HT1080 (cell line): ENCODE measurements around the gene ASCC1. TPM values are rescaled to one million over a fixed set of nuclear protein-coding genes. Genes with fewer than 3 reads are reported as not detected.

Experiments
- DNase-seq: peaks from one replicate; pipeline ENCODE4 v3.0.0-alpha.2; 2015; ENCODE audit warnings: low read depth
- total RNA-seq: library from RNA; depleted of rRNA; stranded (reverse); fragments of >200 nt; shearing (Covaris generic); gene quantifications from 2 replicates; pipeline ENCODE4 v1.2.3, GENCODE V29; 2014

Gene ASCC1
- total RNA-seq, 1 experiment from 2014 or later: 24.3 TPM

DNA sequence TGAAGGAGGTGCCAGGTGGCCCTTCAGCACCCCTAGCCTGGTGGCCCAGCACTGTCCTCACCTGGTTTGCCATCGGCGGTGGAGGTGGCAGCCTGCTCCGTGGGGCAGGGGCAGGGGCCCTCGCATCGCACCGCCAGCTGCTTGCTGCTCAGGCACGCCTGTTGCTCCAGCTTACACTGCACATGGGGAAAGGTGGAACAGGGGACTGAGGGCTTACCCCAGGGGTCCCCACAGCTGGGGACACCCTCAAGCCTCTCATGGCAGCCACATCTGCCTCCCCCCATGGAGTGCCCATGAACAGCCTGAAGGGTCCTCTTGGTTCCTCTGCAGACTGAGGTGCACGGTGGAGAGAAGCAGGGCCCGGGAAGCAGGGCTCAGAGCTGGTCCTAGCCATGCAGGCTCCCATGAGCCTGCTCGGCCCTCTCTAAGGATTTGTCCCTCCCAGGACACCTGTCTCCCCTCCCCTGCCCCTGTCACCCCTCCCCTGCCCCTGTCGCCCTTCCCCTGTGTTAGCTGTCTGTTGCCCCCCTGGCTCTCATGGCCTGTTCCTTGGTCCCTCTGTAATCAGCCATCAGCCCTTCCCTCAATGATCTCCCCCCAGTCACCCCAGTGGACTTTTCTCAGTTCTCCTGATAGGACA lies 147.8 kb downstream of the ASCC1 start:
- no peak for DNase-seq

DNA sequence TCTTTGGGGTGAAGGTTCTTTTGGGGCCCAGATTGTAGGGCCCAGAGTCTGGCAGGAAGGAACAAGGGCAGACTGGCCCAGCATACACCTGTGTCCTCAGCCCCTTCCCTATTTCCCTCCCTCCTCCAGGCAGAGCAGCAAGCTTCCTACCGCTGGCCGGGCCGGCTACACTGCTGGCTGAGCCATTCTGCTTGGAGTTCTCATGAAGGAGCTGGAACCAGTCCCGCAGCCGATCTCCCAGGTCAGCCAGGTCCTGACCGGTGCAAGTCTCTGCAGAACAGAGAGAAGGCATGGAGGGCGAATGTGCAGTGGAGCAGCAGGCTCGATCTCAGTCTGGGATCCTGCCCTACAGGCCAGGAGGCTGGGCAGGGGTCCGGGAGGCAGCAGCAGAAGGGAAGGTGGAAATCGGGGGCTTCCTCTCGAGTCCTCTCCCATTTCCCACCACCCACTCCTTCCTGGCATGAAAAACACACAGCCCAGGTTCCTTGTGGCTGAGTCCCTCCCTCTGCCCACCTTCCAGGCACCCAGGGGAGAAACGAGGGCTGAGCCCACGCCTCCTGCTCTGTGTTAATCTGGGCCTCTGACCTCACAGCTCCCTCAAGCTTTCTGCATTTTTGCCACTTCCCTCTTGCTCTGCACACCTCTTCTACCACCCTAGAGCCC lies 148.5 kb downstream of the ASCC1 start:
- no peak for DNase-seq

DNA sequence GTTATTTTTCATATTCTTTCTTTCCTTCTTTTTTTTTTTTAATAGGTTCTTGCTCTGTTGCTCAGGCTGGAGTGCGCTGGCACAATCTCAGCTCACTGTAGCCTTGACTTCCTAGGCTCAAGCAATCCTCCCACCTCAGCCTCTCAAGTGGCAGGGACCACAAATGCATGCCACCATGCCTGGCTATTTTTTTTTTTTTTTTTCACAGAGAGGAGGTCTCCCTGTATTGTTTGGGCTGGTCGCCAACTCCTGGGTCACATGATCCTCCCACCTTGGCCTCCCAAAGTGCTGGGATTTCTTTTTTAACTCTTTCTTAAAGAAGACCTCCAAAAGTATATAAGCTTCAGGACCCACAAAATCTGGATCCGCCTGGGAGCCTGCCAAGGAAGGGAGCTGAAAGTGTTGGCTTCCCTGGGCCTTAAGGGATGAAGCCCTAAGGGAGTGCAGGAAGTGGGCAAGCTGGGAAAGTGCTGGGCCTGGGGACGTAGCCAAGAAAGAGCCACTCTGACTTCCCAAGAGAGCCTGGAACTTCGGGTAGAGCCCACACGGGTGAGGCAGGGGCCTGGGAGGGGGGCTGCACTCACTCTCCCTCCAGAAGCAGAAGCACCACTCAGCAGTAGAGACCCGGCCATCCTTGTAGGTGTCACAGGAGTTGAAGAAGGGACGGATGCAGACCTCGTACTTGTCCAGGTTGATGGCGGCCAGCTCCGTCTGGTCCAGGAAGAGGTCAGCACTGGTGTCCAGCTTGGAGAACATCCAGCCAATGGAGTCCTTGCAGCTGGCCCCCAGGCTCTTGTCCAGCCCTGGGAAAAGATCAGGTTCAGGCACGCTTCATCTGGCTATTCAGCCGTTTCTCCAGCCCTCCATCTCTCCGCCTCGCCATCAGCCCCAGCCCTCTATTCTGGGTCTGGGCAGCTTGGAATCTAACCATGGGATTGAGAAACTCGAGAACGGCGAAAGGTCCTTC lies 149.5 kb downstream of the ASCC1 start:
- peak; percentile 22 for DNase-seq

DNA sequence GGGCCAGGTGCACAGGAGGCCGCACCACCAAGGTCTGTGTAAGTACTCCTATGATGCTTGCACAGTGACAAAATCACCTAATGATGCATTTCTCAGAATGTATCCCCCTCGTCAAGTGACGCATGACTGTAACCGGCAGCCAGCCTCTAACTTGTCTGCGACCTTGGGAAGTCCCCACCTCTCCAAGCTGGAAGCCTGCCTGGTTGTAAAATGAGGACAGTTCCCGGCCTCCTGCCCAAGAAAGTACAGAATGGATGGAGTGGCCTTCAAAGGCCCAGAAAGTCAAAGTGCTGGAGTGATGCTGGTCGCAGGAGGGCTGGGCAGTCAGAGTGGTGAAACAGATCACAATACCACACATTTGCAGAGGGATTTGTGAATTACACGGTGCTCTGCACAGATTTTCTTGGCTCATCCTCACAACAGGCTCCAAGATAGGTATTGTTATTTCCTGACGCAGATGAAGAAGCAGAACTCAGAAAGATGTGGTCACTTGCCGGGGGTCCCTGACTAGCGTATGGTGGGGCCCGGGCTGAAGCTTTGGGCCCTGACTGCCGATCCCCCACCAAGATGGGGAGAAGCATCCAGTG lies 150.5 kb downstream of the ASCC1 start:
- no peak for DNase-seq

DNA sequence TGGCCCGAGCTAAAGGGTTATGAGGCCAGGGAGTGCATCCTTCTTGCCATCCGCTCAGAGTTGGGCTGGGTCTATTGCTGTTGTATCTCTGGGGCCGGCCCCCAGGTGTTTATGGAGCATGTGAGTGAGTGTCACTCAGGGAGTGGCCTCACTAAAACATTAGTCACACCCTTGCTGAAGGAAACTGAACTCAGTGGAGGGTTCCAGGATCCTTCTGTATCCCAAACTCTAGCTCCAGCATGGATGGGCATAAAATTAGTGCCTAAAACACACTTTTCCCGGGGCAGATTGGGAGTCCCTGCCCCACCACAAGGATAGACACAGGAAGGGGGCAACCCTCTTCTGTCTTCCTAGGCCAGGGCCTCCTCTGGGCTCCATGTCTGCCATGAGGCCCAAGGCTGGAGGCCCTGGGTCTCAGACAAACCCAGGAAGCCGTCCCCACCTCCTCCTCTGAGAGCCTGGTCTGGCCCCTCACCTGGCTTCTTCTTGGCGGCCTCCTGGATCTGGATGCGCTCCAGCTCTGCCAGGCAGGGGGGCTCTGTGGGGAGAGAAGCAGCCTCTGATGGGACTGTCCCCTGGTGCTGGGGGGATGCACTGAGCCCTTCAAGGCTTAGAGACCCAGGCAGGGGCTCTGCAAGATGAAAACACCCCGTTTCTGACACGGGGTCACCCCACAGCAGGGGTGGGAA lies 152.2 kb downstream of the ASCC1 start:
- DNase-seq: no peak

DNA sequence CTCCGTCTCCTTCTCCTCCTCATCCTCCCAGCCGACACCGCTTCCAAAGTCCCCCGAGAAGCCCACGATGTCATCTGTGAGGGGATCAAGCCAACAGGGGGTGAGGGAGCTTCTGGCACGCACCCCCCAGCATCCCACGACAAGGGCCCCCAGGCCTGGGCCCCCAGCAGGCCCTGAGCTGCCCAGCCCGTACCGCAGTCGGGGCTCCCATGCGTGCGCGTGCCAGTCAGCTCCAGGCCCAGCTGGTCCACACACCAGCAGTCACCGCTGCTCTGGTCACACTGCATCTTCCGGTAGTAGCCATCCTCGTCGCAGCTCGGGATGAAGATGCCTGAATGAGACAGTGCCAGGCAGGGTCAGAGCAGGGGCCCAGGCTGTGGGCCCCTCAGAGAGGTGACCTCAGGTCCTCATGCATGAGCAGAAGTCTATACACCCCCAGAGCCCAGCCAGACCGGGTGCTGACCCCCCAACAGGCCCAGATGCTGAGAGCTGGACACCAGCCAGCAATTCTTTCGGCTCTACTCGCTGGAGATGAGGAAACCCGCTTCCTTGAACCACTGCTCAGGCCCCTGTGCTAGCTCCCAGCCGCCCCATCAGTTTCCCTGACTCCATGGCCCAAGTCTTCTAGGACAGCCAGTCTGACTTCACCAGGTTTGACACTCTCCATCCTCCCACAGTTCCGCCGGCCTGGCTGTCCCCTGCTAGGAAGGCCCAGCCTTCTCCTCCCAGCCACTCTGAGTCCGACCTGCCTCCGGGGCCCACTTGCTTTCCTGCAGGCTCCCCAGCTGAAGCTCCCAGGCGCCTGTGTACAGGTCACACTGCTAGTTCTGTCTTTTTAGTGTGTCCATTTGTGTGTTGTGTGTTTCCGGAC lies 153.0 kb downstream of the ASCC1 start:
- DNase-seq: no peak

DNA sequence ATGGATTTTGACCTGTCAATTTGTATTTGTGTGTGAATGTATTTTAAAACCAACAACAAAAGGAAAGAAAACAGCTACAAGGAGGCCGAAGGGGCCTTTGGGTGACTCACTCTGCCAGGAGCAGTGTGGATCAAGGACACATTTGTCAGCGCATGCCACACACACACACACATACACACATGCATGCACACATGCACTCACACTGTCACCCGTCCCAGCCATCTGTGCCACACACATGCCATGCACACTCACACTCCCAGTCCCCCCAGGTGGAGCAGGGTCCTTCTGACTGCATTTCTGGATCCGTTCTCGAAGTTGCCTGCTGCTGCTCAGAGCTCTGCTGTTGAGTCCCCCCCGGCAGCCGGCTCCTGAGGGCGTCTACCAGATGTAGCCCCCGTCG lies 153.7 kb downstream of the ASCC1 start:
- no peak for DNase-seq

DNA sequence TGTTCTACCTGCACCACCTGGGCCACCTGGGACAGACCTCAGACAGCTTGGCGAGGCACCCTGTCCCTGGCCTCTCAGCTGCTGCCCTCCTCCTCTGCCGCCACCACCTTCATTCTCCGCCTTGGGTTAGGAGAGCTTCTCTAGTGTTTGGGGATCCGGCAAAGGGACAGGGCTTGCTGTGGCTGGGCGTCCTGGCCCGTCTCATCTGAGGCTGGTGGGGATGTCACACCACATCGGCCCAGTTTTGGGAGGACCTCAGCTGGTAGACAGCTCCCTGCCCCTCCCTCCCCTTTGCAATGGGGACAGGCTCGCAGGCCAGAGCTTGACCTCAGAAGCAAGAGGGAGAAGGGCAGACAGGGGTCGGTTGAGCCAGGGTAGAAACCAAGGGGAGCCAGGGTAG lies 154.1 kb downstream of the ASCC1 start:
- no peak for DNase-seq

DNA sequence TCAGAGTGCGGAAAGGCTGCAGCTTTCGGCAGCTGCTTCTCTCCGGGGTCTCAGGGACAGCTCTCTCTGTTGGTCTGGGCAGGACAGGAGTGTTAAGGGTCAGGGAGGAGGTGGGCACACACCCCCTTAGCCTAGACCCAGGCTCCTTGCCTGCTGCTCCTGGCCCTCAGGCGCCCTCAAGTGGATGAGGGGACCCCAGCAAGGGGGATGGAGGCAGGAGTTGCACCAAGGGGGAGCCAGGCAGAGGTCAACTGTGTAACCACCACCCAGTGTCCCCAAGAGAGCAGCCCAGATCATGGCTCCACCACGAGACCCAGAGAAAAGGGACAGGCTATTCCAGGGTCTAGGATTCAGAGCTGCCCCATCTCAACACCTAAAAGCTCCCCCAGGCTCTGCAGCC lies 154.6 kb downstream of the ASCC1 start:
- DNase-seq: no peak

DNA sequence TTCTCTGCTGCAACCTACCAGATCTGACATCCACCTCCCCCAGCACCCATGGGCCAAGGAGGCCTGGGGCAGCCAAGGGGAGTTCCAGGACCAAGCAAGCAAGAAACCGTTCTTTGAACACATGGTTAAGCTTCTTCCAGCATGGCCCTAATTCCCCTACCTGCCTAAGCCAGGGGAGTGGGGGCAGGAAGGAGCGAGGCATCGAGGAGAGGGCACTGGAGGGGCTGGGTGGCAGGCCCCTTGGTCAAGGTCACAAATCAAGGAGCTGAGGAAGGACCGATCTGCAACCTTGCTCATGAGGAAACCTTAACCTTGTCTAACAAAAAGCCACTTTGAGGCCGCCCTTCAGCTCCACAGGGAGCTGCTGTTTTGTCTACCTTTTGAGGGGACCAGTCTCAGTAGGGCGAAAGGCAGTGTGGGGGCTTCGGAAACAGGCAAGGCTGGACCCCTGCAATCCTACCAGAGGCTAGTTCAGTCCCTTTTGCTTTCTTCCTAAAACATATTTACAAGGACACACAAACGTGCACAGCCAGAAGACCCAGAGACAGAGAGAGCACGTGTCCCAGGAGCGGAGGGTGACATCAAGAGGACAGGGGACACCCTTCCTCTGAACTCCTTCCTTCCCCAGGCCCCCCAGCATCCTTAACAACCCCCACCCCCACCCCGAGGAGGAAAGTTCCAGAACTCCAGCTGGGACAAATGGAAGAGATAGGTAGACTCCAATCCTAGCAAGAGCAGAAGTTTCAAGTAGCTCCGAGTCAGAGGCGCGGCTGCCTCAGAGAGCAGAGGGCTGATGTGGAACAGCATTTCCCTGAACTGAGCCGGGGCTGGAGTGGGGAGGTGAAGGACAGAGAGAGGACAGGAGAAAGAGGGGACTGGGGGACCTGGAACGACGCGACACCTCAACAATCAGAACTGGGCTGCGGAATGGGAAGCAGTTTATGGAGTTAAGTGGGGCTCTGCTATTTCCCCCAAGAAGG lies 155.9 kb downstream of the ASCC1 start:
- no peak for DNase-seq

DNA sequence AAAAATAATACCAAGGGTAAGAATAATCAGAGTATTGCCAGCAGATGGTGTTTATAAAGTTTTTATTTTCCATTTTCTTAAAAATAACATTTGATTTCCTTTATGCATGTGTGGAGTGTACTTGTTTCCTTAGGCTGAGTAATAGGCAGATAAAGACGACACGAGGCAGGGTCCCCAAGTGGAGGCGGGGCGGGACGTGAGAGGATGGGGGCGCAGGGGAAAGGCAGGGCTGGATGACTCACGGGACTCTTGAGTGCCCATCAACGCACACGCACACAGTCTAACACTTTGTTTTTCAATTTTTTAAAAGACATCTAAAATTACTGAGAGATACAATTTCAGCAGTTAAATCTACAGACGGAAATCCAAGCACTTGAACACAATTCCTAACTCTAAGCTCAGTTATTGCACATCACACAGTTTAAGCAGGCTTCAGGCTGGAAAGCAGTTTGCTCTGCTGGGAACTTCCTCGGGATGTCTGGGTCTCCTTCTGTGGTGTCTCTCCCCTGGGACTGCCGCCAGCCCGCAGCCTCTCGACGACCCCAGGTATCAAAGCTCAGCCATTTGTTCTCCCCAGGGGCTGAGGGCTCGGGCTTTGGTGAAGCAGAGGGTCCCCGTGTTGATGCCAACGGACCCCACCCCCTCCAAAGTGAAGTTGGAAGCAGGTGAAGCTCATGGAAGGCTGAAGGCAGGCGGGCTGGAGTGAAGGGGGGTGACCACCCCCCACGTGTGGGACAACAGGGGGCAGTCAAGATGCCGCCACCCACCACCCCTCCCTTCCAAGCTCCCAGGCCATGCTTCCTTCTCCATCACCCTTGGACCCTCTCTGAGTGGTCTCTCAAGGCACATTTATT lies 156.9 kb downstream of the ASCC1 start:
- DNase-seq: no peak

DNA sequence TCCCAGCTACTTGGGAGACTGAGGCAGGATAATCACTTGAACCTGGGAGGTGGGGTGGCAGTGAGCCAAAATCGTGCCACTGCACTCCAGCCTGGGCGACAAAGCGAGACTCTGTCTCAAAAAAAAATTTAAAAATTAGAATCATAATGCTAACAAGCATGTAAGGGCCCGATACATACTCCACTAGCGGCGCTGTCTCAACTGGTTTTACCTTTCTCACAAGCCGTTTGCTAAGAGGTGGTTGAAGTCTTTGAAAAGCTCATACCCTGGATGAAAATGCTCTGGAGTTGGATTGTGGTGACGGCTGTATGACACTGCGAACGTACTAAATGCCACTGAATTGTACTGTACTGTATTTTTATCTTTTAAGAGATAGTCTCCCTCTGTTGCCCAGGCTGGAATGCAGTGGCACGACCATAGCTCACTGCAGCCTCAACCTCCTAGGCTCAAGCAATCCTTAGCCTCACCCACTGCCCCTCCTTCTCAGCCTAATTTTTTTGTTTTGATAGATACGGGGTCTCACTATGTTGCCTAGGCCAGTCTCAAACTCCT lies 157.7 kb downstream of the ASCC1 start:
- no peak for DNase-seq

DNA sequence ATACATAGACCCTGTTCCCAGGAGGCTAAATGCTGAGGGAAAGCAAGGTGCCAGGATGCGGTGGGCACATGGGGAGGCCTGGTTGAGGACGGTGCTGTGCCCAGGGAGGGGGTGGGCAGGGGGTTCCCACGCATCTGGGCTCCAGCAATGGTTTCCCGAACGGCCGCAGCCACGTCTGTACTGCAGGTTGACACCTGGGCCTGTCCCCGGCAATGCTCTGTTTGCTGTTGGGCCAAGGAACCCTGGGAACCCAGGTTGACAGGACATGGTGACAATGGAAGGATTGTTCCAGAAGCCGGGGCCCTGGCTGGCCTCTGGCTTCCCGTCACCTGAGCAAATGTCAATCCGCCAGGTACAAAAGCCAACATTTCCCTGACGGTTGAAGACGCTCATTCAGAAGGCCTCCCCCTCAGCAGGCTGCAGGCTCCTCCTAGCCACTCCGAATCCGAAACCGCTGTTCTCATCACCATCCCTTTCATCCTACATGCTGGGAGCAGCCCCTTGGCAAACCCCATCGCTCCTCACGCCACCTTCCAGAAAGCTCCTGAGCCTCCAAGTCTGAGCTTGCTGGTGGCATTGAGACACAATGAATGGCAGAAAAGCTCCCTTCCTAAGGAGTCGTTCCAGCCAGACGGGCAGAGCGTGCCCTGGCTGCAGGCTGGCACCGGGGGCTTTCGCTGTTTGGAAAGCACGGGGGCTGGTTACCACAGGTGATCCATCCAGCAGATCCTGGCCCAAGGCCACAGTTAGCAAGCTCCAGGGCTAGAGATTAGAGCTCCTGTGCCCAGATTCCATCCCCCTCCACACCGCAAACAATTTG lies 158.9 kb downstream of the ASCC1 start:
- DNase-seq: no peak

DNA sequence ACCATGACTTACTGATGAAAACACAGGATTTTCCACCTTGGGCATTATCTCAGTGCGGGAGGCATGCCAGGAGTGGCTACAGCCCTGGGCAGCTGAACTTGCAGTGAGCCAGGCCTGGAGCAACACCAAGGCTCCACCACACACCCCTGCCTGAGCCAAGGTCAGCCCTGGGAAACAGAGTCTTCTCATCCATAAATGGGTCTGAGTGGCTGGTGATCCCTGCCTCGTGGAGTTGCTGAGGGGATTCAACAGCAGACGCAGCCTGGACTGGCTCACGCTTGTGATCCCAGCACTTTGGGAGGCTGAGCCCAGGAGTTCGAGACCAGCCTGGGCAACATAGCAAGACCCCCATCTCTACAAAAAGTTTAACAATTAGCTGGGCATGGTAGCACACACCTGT lies 160.0 kb downstream of the ASCC1 start:
- no peak for DNase-seq

DNA sequence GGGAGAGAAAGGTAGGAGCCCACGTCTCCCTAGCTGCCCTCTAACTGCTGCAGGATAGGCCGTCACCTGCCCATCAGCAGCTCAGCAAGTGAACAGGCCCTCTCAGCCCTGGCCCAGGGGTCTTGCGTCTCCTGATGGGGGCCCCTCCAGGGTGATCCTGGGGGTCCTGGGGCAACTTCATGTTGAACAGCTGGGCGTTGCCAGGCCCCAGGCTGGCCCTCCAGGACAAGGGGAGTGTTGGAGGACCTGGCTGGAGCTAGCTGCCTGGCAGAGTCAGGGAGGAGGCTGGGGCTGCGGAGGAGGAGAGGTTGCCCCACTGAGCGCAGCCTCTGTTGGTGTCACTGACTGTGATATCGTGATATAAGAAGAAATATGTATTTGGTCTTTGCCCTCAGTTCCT lies 162.4 kb downstream of the ASCC1 start:
- DNase-seq: no peak

DNA sequence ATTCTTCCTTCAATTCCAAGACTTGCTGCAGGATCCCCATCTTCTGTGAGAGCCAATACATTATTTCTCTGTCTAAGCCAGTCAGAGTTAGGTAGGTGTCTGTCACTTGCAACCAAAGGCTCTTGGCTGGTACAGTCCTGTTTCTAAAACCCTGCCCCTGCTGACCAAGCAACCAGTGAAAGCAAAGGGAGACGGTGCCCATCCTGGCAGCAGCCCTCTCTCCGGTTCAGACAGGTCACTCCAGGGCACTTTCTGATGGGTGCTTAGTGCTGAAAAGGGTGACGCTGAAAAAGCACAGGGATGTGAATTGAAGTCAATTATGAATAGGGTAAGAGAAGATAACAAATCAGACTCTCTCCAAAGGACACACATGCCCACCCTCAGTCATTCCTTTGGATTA lies 165.2 kb downstream of the ASCC1 start:
- no peak for DNase-seq
